GM19372 (cell line): Measurements from ENCODE around the gene AP3B1.
"Not testable (repeated sequence)": the region's sequence is repeated elsewhere in the genome, so short reads cannot be mapped to it uniquely, and the experiment has no call there.

Source experiments
- ATAC-seq: cut with Tn5 transposase; IDR thresholded peaks from one replicate; pipeline ENCODE4 v1.9.1; 2021; ENCODE audit warnings: mild to moderate bottlenecking, low read depth, moderate library complexity; ENCODE audit not compliant: unreplicated experiment

The AP3B1 gene

DNA sequence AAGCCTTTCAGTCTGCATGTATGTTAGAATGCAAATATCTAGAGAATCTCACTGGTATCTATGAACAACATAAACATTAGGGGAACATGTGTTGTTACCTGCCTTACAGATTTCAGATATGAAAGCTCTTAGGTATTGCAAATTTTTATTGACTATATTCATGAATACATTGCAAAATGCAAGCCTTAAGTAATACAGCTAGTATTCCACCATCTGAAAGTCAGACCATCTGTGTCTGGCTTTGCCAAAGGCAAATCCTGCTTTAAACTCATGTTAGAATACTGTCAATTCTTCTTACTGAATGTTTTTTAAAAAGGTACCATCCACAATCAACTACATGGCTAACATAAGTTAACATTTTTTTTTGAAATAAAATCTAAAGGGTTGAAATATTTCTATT is 215.6 kb downstream of the AP3B1 start:
- ATAC-seq = no peak

DNA sequence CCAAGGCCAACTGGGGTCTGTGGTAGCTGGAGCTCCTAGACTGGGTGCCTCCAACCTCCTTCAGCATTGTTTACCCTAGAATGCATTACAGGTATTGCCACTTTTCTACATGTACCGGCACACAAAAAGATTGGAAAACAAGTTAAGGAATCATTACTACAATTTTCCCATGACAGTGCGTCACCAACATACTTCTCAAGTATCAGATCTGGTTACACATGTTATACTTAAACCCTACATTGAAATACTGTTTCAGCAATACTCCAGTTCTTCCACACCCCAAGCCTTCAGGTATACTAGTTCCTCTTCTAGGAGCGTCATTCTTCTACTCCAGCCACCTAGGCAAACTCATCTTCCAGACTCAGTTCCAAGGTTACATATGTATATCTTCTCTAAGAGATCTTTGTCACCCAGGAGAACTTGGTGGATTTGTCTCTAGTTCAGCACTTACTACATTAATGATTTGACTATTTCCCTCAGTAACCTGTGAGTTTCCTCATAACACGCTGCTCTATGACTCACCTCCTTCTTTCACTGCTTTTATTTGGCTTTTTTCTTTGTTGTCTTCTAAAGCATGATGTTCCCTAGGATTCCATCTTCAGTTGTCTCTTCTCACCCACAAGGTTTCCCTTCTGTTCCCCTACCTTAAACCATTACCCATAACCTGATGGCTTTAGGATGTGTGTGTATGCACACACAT is 217.0 kb downstream of the AP3B1 start:
- no peak for ATAC-seq

DNA sequence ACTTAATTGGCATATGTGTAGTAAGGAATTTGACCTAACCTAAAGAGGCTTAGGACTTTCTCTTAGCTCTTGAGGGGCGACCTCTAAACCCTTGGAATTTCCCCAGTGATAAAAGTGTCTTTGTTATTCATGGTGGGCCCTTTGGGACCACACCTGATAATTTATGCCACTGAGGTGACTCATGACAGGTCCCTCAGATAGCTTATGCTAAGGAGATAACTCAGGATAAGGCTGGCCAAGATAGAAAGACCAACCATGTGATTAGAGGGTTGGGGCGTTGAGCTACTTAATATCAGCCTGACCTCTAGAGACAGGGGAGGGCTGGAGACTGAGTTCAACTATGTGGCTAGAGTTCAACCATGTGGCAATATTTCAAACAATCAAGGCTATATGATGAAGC is 218.1 kb downstream of the AP3B1 start:
- no peak for ATAC-seq

DNA sequence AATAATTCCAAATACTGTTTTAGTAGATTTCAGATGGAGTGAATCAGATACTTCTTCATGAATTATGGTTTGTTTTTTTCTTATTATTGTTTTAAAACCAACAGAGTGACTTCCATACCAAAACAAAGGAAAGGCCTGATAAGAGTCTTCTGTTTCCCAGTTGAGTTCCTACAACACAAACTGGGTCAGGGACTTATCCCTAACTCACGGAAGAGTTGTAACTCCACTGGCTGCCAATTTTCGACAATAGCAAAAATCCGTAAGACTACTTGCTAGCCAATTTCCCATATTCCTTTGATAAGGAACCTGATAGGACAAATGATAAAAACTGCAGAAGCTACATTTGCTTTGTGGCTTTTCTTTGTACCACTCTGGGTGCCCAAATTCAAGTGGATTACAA is 219.2 kb downstream of the AP3B1 start:
- ATAC-seq = no peak

DNA sequence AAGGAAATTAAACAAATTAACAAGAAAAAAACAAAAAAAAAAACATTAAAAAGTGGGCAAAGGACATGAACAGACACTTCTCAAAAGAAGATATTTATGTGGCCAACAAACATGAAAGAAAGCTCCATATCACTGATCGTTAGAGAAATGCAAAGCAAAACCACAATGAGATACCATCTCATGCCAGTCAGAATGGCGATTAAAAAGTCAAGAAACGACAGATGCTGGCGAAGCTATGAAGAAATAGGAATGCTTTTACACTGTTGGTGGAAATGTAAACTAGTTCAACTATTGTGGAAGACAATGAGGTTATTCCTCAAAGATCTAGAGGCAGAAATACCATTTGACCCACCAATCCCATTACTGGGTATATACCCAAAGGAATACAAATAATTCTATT is 223.8 kb downstream of the AP3B1 start:
- not testable (repeated sequence) for ATAC-seq

DNA sequence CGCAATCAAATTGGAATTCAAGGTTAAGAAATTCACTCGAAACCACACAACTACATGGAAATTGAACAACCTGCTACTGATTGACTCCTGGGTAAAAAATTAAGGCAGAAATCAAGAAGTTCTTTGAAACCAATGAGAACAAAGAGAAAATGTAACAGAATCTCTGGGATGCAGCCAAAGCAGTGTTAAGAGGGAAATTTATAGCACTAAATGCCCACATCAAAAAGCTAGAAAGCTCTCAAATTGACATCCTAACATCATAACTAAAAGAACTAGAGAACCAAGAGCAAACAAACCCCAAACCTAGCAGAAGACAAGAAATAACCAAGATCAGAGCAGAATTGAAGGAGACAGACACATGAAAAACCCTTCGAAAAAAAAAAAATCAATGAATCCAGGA is 226.9 kb downstream of the AP3B1 start:
- not testable (repeated sequence) for ATAC-seq

DNA sequence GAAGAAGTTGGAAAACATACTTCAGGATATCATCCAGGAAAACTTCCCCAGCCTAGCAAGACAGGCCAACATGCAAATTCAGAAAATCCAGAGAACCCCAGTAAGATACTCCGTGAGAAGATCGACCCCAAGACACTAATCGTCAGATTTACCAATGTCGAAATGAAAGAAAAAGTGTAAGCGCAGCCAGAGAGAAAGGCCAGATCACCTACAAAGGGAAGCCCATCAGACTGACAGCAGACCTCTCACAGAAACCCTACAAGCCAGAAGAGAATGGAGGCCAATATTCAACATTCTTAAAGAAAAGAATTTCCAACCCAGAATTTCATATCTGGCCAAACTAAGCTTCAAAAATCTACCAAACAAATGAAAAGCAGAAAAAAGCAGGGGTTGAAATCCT is 227.8 kb downstream of the AP3B1 start:
- not testable (repeated sequence) for ATAC-seq

DNA sequence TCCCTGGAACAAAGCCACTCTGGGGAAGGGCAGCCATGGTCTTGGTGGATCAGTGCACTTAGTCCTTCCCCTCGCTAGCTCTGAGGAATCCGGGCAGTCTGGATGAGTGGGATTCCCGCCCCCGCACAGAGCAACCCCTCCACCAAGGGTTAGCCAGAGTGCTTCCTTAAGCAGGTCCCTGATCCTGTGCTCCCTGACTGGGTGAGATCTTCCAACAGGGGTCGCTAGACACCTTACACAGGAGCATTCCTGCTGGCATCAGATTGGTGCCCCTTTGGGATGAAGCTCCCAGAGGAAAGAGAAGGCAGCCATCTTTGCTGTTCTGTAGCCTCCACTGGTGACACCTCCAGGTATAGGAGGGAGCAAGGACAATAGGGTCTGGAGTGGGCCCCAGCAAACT is 228.8 kb downstream of the AP3B1 start:
- ATAC-seq = no peak

DNA sequence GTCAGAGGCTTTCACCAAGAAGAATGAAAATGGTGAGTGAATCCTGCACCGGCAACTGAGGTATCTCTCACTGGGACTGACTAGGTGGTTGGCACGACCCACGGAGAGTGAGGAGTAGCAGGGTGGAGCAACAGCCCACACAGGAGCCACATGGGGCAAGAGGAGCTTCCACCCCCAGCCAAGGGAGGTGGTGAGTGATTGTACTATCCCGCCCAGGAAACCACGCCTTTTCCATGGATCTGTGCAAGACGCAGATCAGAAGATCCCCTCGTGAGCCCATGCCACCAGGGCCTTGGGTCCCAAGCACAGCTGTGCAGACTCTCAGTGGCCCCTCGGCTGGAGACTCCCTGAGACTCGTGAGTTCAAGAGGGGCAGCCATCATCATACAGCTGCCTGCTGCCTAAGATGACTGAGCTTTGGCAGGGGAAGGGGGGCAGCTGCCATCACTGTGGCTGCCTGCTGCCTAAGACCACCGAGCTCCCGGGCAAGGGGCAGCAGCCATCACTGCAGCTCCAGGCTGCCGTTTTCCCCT is 229.5 kb downstream of the AP3B1 start:
- ATAC-seq = no peak

DNA sequence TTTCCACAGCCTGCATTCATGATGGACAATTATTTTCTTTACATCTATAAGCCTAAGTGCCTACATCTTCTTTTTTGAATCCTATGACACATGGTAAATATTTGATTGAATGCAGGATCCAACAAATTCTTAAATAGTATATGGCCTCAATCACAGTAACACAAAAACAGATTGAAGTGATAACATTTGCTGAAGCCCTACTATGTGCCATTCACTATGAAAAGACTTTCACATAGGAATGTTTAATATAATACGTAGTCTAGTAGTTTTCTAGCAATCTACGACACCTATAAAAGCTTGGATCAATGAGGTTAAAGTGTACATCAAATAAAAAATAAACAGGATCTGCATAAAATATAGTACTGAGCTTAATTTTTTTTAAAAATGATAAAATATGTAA is 231.0 kb downstream of the AP3B1 start:
- no peak for ATAC-seq

DNA sequence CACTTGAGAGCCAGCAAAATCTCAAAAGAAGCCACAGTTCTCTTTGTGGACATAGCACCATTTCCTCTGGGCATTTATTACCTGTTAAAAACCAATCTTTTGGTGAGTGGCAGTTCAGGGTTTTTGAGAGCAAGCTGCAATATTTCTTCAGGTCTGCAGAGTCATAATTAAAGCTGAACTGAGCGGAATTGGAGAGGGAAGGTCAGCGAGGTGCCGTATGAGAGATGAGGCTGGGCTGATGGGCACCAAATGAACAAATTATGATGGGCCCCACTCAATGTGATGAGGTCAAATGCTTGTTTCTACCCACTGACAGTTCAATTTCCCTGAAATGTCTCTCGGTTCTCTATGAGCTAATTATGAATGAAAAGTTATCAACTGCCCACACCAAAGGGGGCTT is 231.9 kb downstream of the AP3B1 start:
- no peak for ATAC-seq

DNA sequence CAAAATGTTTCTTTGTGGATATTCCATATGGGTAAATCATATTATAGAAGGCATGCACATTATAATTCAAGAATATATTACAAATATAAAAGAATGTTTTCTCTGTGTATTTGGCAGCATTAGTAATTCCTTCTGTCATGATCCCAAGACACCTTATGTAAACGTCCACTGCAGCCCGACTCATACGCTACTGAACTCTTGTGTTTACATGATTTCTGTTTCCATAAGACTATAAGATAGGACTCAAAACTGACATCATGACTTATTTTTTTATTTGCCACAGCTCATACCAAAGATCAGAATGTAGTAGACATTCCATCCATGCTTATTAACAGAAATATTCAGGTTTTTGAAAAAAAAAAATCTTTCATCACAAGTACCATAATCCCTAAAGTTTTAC is 234.1 kb downstream of the AP3B1 start:
- no peak for ATAC-seq

DNA sequence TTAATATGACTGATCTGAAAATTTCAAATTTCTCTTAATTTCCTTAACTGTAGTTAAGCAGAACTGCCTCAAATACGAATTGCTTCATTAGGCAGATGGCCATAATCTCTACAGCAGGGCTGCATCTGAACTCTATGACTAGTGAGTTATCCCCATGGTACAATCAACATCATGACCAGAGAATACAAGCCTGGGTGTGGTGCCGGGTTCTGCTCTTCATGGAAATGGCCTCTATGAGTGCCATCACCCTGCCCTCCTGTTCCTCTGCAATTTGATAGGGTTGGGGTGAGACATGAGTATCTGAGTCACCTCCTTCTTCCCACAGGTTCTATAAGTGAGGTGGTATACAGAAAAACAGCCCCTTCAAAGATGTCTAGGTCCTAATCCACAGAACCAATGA is 235.9 kb downstream of the AP3B1 start:
- ATAC-seq = no peak

DNA sequence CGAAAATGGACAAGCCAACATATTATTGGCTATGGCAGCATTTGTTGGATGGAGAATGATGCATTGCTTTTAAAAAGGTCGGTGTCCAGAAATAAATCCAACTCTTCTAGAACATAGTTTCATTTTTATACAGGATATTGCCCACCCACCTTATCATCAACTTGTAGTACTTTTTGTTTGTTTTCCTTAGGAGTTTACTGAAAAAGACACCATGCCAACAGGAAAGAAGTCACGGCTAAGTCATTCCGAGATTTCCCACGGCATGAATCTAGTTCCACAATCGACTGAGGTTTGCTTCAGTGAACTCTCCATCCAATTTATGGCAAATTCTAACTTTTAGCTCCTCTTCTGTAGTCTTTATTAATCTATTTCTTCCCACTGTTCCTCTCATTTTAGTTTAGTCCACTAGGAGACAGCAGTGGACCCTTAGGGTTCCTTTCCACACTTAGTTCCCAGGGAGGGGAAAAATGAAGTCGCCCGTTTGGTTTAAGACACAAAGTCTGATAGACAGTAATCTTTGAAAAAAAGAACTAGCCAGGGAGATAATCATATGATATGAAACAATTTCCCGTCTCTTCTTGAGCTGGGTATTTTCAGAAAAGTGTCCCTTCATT is 237.5 kb downstream of the AP3B1 start:
- ATAC-seq = no peak

DNA sequence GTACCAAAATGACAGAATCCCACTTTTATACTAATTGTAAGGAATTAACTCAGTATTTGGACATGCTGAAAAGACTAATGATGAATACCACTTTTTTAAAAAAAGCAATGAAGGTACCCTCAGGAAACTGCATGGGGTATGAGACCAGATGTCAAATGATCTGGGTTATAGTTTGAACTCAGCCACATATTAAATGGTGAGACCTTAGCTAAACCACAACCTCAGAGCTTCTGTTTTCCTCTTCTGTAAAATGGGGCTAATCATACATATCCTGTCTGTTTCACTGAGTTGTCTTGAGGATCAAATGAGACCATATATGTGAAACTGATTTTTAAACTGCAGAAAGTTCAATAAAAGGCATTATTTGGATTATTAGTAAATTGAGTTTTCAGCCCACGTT is 238.4 kb downstream of the AP3B1 start:
- ATAC-seq = no peak

DNA sequence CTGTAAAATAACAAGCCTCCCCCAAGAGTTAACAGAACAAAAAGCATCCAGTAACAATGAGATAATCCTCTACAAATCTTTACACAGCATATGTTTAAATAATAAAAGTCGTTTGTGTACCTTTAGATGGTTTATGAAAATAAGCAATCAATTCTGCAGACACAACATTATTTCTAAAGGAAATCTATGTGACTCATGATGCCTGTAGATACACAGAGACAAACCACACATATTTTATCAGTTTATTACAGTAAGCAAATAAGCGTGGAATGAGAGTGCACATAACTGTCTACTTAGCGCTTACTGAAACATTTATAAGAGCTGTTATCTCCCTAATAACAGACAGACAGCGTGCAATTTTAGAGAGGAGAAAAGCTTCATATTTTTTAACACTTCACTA is 243.6 kb downstream of the AP3B1 start:
- no peak for ATAC-seq

DNA sequence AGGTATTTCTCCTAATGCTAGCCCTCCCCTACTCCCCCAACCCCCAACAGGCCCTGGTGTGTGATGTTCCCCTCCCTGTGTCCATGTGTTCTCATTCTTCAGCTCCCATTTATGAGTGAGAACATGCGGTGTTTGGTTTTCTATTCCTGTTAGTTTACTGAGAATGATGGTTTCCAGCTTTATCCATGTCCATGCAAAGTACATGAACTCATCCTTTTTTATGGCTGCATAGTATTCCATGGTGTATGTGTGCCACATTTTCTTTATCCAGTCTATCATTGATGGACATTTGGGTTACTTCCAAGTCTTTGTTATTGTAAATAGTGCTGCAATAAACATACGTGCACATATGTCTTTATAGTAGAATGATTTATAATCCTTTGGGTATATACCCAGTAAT is 247.7 kb downstream of the AP3B1 start:
- ATAC-seq = not testable (repeated sequence)

DNA sequence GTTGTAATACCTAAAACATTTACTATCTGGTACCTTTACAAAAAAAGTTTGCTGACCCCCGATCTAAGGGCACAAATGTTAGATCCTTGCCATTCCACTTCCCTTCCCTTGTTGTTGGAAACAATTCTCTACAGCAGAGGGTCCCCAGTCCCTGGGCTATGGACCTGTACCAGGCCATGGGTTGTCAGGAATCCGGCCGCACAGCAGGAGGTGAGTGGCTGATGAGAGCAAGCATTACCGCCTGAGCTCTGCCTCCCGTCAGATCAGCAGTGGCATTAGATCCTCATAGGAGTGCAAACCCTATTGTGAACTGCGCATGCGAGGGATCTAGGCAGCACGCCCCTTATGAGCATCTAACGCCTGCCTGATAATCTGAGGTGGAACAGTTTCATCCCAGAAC is 248.5 kb downstream of the AP3B1 start:
- no peak for ATAC-seq

DNA sequence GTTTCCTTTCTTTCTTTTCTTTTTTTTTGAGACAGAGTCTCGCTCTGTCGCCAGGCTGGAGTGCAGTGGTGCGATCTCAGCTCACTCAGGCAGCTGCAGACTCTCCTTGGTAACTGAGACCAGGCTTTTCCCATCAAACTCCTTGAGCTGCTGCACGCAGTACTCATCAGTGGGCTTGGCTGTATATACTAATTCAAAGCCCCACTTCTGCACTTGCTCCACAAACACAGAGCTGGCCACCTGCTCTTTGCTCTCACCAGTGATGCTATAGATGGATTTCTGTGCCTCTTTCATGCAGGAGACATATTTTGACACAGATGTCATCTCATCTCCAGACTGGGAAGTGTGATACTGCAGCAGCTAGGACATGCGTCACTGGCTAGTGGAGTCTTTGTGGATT is 252.7 kb downstream of the AP3B1 start:
- no peak for ATAC-seq

DNA sequence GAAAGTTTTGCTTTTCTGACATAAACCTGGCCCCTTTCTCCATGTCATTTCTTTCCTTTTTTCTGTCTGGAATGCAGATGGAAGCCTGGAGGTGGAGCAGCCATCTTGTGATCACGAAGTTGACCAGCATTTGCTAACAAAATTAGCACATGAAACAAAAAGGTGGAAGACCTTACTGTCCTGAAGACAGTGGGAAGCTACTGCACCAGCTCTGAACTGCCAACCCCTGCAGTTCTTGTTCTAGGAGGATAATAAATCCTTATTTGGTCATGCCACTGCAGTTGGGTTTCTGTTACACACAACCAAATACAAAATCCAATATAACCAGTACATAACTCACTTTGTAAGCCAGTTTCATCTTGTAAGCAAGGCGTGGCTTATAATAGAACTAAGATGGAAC is 269.0 kb downstream of the AP3B1 start:
- no peak for ATAC-seq

DNA sequence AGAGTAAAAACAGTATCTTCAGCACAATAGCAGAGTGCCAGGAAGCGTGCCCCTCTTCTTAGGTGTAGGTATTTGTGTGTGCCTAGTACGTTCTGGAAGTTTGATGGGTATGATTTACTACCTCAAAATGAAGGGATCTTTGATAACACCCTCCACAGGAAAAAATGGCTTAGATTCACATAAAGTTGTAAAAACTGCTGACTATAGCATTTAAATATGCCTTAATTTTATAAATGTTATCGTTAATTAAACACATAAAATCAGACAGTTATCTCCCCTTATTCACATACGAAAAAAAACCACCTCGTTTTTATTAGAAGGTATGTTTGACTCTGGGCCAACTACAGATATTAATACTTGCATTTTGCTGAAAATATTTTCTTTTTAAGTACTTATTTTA is 274.8 kb downstream of the AP3B1 start:
- no peak for ATAC-seq

DNA sequence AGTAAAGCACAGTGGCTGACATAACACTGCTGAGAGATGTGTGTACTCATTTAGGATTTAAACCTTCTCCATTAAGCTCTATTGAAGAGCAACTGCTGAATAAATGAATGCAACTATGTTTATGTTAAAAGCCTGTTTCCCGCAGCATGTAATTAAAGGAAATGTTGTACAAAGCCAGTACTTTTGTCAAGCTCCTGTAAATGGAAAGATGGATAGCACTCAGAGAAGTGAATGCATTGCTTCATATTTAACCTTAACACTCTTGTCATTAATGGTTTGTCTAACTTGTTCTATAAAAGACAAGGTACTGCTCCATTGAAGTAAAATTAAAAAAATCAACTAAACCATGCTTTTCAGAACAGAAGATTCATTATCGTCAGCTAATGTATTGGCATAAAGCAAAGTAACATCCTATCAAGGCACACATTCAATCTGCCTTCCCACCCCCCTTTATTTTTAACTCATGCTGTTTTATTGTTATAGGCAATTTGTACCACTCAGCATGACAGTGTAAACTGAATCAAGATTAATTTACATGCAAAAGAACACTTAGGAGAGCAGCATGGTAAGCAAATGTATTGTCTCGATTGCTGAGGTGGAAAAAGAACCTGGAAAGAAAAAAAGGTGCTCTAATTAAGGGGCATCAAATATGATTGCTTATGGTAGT is 277.5 kb downstream of the AP3B1 start:
- ATAC-seq = no peak
